AG09309 (cell line): ENCODE measurements around the gene TIAM1.

Source experiments
- DNase-seq: peaks from one replicate; pipeline ENCODE4 v3.0.0-alpha.2; 2010; ENCODE audit warnings: low read depth
- H3K4me3 ChIP-seq: 2 replicates; pipeline ENCODE4 v1.5.1; 2011; ENCODE audit warnings: mild to moderate bottlenecking, low read depth, low read length, moderate library complexity; ENCODE audit not compliant: control insufficient read depth
- CTCF ChIP-seq: IDR thresholded peaks from 2 replicates; pipeline ENCODE4 v1.5.1; 2011; ENCODE audit warnings: mild to moderate bottlenecking, low read depth, low read length, inconsistent platforms; ENCODE audit not compliant: insufficient read depth, control insufficient read depth; ENCODE audit errors: missing control alignments

Gene TIAM1

GRCh38 chr21:31204801-31205200 is 139.3 kb downstream of the TIAM1 start:
- H3K4me3 ChIP-seq = no peak overlapping the region
- no peak for TF ChIP-seq CTCF
- DNase-seq = no peak

GRCh38 chr21:31203431-31204054 is 140.5 kb downstream of the TIAM1 start:
- no peak for DNase-seq
- H3K4me3 ChIP-seq = no peak overlapping the region
- no peak for TF ChIP-seq CTCF

GRCh38 chr21:31201548-31201947 is 142.5 kb downstream of the TIAM1 start:
- TF ChIP-seq CTCF = no peak
- H3K4me3 ChIP-seq = no peak overlapping the region
- no peak for DNase-seq

DNA sequence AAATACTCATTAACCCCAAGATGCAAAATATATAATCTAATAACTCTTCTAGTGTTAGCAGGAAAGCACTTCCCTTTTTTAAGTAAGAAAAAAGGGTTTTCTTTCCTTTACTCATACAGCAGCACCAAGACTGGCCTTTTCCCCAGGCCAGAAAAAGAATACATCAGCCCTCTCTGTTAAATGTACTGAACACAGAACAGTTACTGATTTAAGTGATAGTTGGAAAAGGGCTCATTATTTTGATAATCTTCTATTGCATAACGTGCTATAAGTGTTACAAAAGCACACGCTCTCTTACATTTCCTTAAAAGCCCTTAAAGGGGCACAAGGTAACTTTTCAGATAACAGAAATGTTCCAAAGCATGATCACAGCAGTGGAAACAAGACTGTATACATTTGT is 142.9 kb downstream of the TIAM1 start:
- DNase-seq = no peak
- H3K4me3 ChIP-seq = no peak overlapping the region
- no peak for TF ChIP-seq CTCF

DNA sequence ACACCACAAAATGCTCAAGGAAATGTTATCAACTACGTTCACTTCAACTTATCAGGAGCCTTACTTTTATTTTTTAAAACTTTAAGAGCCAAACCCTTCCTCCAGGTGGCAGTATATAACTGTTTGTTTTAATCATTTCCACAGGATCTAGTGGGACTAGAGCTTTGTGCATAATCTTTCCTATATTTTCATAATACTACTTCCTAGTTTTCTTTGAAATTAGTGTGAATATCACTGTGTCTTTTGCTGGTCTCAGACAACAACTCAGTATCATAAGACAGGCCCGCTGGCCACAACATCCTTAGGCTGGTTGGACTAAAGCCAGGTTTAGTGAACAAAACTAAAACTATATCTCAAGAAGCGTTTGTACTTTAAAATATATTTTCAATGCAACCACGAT is 145.5 kb downstream of the TIAM1 start:
- no peak for DNase-seq
- peak; percentile 54 for TF ChIP-seq CTCF
- no peak overlapping the region for H3K4me3 ChIP-seq

- no peak overlapping the region for H3K4me3 ChIP-seq
- TF ChIP-seq CTCF = no peak
- no peak for DNase-seq
These were observed 147.3 kb downstream of the TIAM1 start for GRCh38 chr21:31196724-31197123.

DNA sequence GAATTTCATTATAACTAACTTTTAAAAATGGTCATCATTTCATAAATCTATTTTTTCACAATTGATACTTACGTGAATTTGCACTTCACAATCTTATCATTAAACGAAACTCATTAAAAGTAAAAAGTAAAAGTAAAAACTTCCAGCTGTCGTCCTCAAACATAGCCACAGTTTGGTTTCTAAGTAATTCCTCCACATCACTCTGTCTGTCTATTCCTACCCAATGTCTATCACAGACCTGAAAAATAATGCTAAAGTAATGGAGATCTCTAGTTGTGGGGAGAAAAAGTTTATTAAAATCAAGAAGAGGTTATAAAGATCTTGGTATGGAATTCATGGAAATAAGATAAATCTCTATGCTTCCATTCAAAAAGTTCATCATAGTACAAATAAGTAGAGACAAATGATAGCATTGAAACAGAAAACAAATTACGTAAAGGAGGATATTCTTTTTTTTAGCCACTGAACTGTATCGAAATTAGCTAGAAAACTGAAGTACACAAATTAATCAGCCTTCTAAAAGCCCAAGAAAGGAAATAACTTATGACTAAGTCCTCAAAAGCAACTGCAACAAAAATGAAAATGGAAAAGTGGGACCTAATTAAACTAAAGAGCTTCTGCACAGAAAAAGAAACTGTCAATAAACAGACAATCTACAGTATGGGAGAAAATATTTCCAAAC is 148.6 kb downstream of the TIAM1 start:
- no peak for TF ChIP-seq CTCF
- no peak overlapping the region for H3K4me3 ChIP-seq
- no peak for DNase-seq
